Activated CD4-positive, alpha-beta T cell treated with anti-CD3 and anti-CD28 coated beads, Interleukin-2, amount 10 ng/mL, durations not matched to agents 7 days and 5 days (primary cell): ENCODE results near the gene LAMA1. TPM values are rescaled to one million over a fixed set of nuclear protein-coding genes. Genes with fewer than 3 reads are reported as not detected.

Experiments used
- CTCF ChIA-PET: fragments of 350-600 bp; sonication (Branson Sonifier 250); formaldehyde crosslinking; loops from one replicate; lab custom pipeline; 2021; ENCODE audit warnings: antibody characterized with exemption; lab: Charles Lee
- POLR2A ChIA-PET: fragments of 350-600 bp; sonication (Branson Sonifier 250); formaldehyde crosslinking; loops from one replicate; lab custom pipeline; 2021; ENCODE audit warnings: antibody characterized with exemption; lab: Charles Lee
- DNase-seq: peaks from one replicate; pipeline ENCODE4 v3.0.0-alpha.2; 2020
- H3K27ac Mint-ChIP-seq: one replicate; pipeline ENCODE4 v1.8.0; 2021; ENCODE audit warnings: mild to moderate bottlenecking, moderate library complexity, mixed read lengths
- H3K27me3 Mint-ChIP-seq: one replicate; pipeline ENCODE4 v1.8.0; 2021; ENCODE audit warnings: mixed read lengths
- H3K36me3 Mint-ChIP-seq: one replicate; pipeline ENCODE4 v1.8.0; 2021; ENCODE audit warnings: low read depth, mixed read lengths
- H3K4me1 Mint-ChIP-seq: one replicate; pipeline ENCODE4 v1.8.0; 2021; ENCODE audit warnings: mixed read lengths
- H3K4me3 Mint-ChIP-seq: one replicate; pipeline ENCODE4 v1.8.0; 2021; ENCODE audit warnings: mild to moderate bottlenecking, moderate library complexity, mixed read lengths
- H3K9me3 Mint-ChIP-seq: one replicate; pipeline ENCODE4 v1.8.0; 2021; ENCODE audit warnings: mixed read lengths
- total RNA-seq, 2 experiments: library from RNA; stranded (reverse); gene quantifications; one replicate each; pipeline ENCODE4 v1.2.3, GENCODE V29; 2021

LAMA1 gene
- total RNA-seq, 2 experiments from 2014 or later: not detected

DNA sequence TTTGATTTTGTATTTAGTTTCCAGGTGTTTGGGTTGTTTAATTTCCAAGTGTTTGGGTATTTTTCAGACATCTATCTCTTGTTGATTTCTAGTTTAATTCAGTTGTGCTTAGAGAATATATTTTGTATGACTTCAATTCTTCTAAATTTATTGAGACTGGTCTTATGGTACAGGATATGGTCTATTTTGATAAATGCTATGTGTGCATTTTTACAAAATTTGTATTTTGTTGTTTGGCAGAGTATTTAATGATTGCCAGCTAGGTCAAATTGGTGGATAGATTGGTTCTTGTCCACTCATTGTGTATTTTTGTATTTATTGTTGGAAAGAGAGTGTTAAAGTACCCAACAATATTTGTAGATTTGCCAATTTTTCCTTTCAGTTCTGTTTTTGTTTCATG, 23.7 kb upstream of the LAMA1 start:
- DNase-seq: no peak
- no peaks in the 10 kb centered on the region for H3K9me3 Mint-ChIP-seq
- H3K27ac Mint-ChIP-seq: no peak overlapping the region
- ChIA-PET CTCF (no interaction called here), POLR2A (no interaction called here)
- no peaks in the 10 kb centered on the region for H3K4me1 Mint-ChIP-seq
- no peaks in the 10 kb centered on the region for H3K36me3 Mint-ChIP-seq
- no peak overlapping the region for H3K4me3 Mint-ChIP-seq
- no peaks in the 10 kb centered on the region for H3K27me3 Mint-ChIP-seq

DNA sequence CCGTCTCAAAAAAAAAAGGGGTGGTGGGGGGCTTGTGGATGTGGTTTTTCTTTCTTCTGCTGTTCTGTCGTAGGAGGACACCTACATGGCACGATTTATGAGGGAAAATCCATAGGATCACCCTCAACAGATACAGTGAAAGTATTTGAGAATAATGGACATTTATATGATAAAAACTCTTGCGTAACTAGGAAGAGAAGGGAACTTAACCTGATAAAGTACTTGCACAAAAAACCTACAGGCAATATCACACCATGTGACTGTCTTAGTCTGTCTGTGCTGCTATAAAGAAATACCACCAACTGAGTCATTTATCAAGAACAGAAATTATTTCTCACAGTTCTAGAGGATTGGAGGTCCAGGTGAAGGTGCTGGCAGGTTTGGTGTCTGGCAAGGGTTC, 21.8 kb upstream of the LAMA1 start:
- ChIA-PET CTCF (no interaction called here), POLR2A (no interaction called here)

DNA sequence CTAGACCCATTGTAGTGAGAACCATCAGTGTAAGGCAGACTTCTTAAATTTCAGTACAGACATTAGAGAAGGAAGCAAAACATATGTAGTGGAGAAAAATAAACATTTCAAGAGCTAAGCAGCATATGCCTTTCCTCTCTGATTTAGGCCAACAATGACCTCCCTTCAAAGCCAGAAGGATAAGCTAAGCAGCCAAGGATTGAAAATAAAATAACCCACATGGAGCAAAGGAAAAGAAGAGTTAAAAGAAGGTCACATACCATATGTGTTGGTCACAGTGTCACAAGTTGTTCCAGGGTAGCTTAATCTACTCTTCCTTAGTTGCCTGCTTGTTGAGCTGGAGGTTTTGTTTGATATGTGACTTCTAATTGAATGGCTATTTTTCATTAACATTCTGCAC, 15.6 kb upstream of the LAMA1 start:
- DNase-seq: no peak
- CTCF ChIA-PET: interaction anchor here (0.8 kb wide), 1 partner anchor 465 kb away, joined by 3 read pairs; no protein-coding TSS in a partner anchor
- Mint-ChIP-seq H3K4me1 (no peaks in the 10 kb centered on the region), H3K9me3 (no peaks in the 10 kb centered on the region), H3K27ac (no peak overlapping the region), H3K36me3 (no peaks in the 10 kb centered on the region), H3K4me3 (no peak overlapping the region), H3K27me3 (no peaks in the 10 kb centered on the region)
- POLR2A ChIA-PET: no interaction called here

More for the DNA sequence above, 21.8 kb upstream of the LAMA1 start:
- no peaks in the 10 kb centered on the region for H3K36me3 Mint-ChIP-seq
- no peaks in the 10 kb centered on the region for H3K9me3 Mint-ChIP-seq
- H3K4me3 Mint-ChIP-seq: no peak overlapping the region
- DNase-seq: no peak
- no peak overlapping the region for H3K27ac Mint-ChIP-seq
- no peaks in the 10 kb centered on the region for H3K27me3 Mint-ChIP-seq
- no peaks in the 10 kb centered on the region for H3K4me1 Mint-ChIP-seq

DNA sequence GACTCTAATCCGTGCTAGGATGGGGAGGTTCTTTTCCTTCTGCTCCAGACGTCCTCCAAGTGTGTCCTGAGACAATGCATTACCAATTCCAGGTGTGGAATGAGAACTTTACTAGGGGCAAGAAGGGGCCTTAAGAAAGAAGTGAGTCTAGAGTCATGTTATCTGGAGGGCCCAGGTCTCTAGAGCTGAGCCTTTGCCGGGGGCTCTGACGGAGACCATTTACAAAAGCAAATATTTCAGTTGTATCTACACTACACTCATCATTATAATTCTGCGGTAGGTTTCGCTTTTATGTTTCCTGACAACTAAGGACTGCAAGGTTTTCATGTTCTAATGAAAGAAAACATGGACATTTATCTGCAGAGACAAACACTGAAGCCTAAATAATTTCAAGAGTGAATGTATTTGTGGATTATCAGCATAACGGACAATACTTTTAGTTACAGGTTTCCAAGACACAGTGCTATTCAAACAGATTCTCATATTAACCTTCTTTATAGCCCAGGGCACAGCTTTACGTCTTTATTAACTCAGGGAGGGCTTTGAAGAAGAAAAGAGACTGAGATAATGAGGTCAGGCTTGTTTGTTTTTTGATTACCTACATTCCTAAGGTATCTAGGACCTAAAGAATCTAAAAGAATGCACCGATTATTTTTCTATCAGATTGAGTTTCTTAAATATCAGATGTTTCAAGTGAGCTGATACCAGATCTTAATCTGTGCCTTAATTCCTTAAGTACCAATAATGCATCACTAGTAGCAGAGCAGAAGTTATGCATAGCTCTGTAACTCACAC, 15.0 kb upstream of the LAMA1 start:
- H3K27me3 Mint-ChIP-seq: no peaks in the 10 kb centered on the region
- no peak overlapping the region for H3K27ac Mint-ChIP-seq
- no peak overlapping the region for H3K4me3 Mint-ChIP-seq
- CTCF ChIA-PET: no interaction called here
- no peaks in the 10 kb centered on the region for H3K4me1 Mint-ChIP-seq
- DNase-seq: no peak
- H3K36me3 Mint-ChIP-seq: no peaks in the 10 kb centered on the region
- H3K9me3 Mint-ChIP-seq: no peaks in the 10 kb centered on the region
- POLR2A ChIA-PET: no interaction called here

DNA sequence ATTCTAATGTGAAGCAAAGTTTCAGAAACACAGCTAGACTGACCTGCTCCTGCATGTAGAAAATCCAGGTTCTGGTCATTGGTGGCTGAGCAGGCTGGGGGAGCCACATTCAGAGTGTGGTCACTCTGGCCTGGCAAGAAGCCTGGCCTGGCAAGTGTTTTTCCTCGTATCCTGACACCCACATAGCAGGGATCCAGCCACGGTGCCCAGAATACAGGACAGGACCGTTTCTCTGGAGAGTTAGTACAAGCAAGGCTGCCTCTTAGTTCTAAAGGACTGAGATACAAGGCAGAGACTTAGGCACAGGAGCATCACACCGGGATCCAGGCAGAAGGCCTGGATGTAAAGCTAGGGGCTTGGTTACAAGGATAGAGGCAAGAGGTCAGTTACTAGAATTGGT, 4.8 kb upstream of the LAMA1 start:
- Mint-ChIP-seq H3K27ac (no peak overlapping the region), H3K27me3 (peaks cover 11% of the 10 kb centered on the region), H3K4me1 (no peaks in the 10 kb centered on the region), H3K4me3 (no peak overlapping the region), H3K36me3 (no peaks in the 10 kb centered on the region), H3K9me3 (no peaks in the 10 kb centered on the region)
- no peak for DNase-seq
- POLR2A ChIA-PET: no interaction called here
- CTCF ChIA-PET: no interaction called here

DNA sequence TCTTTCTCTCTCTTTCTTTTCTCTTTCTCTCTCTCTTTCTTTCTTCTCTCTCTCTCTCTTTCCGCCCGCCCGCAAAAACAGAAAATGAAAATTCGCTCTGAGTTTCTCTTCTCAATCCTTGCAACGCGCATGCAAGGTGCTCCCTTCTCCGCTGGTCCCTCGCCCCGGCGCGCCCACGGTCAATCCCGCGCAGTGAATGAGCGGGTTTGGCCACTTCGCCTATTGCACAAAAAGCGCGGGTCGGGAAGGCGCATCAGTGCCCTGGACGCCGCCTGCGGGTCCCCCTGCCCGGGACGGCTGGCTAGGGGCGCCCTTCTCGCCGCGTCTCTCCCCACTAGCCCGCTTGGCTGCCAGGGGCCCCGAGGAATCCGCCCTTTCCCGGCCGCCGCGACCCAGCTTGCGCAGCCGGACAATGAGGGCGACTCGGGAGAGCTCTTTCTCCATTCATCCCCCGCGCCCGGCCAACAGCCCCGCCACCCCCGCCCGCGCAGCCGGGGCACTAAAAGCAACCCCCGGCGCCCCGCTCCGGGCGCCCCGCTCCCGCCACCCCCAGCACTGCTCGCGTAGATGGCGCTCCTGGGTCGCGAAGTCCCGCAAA, 706 bp downstream of the LAMA1 start:
- Mint-ChIP-seq H3K36me3 (peaks cover 2% of the 10 kb centered on the region), H3K4me3 (peak overlapping the region; percentile 57), H3K4me1 (peaks cover 6% of the 10 kb centered on the region), H3K9me3 (no peaks in the 10 kb centered on the region), H3K27ac (no peak overlapping the region), H3K27me3 (peaks cover 33% of the 10 kb centered on the region)
- no peak for DNase-seq
- CTCF ChIA-PET: no interaction called here
- POLR2A ChIA-PET: no interaction called here

DNA sequence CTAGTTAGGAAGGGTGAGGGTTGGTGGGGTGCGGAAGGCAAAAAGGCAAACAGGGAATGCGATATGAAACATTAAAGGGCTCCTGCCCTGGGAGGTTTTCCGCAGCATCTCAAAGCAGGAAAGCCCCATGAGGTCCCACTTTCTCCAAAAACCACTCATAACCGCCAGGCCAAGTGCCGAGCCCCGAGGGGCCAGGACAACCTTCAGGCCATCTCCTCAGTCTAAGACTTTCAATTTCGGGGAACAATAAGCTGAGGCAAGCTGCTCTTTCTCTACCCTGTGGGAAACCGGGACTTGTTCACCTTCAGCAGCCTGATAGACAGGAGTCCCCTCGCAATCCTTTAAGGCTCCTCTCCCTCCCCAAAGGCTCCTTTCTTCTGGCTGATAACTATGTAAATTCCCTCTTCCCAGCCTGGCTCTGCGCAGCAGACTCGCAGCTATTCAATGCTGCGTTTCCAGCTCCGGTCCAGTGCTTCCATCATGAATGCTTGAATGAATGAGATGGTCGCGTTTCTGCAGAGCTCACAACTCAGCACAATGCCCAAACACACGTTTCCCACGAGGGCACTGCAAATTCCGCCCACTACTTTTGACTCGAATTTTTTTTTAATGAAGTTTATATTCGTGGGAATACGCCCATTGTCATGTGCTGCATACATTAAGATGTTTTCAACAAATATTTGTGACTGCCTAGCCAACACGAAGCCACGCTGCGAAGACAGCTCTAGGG, 1.4 kb downstream of the LAMA1 start:
- H3K27me3 Mint-ChIP-seq: peaks cover 33% of the 10 kb centered on the region
- H3K9me3 Mint-ChIP-seq: no peaks in the 10 kb centered on the region
- POLR2A ChIA-PET: no interaction called here
- H3K4me1 Mint-ChIP-seq: peaks cover 6% of the 10 kb centered on the region
- H3K36me3 Mint-ChIP-seq: peaks cover 2% of the 10 kb centered on the region
- CTCF ChIA-PET: no interaction called here
- H3K4me3 Mint-ChIP-seq: peak overlapping the region; percentile 57
- H3K27ac Mint-ChIP-seq: no peak overlapping the region
- DNase-seq: no peak

DNA sequence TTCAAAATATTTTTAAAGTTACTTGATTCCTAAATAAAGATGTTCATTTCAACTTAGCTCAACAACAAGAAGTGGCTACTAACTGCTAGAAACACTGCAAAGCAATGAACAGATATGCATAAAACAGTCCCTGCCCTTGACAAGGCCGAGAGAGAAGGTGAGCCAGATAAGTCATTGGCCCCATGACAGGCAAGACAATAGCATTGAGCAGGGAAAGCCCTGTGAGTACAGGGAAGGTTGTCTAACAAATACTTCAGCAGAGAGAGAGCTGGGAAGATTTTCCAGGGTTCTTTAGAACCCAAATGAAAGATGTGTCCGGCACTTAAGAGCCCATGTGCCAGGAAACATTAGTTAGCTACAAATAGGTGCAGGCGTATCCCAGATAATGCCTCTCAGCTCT, 4.7 kb downstream of the LAMA1 start:
- Mint-ChIP-seq H3K36me3 (peaks cover 2% of the 10 kb centered on the region), H3K27me3 (peaks cover 22% of the 10 kb centered on the region), H3K27ac (no peak overlapping the region), H3K4me3 (no peak overlapping the region), H3K4me1 (peaks cover 6% of the 10 kb centered on the region), H3K9me3 (no peaks in the 10 kb centered on the region)
- no peak for DNase-seq
- POLR2A ChIA-PET: no interaction called here
- CTCF ChIA-PET: no interaction called here

DNA sequence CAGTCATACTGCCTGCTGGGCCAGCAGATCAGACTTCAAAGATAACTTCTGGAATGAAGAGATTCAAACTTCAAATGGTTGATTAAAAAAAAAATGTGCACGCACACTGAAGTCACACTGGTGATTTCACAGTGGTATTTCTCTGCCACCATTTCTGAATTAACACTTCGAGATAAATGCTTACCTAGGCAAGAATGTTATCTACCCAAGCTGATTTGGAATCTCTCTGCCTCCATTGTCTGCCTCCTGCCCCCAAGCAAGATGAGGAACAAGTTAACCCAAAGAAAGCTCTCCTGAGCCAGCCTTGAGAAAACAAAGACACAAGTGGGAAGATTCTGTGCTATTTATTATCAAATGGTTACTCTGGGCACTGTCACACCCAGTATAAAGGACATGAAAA, 6.5 kb downstream of the LAMA1 start:
- ChIA-PET CTCF (no interaction called here), POLR2A (no interaction called here)
- no peaks in the 10 kb centered on the region for H3K4me1 Mint-ChIP-seq
- no peaks in the 10 kb centered on the region for H3K9me3 Mint-ChIP-seq
- H3K36me3 Mint-ChIP-seq: no peaks in the 10 kb centered on the region
- no peak for DNase-seq
- peaks cover 15% of the 10 kb centered on the region for H3K27me3 Mint-ChIP-seq
- no peak overlapping the region for H3K27ac Mint-ChIP-seq
- no peak overlapping the region for H3K4me3 Mint-ChIP-seq

DNA sequence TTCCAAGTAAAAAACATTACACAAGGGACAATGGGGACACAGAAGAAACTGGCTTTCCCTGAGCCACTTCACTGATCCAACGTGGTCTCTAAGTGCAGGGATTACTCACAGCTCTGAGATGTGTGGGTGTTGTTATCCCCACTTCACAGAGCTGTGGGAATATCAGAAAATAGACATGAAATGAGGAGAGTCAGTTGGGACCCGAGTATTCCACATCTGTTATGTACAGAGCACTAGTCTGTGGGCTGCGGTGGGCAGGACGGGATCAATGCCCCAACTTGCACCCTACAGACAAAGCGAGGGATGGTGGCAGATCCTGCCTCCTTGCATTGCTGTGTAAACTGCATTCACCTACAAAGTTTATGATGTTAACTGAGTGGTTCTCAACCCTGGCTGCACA, 11.7 kb downstream of the LAMA1 start:
- H3K27ac Mint-ChIP-seq: no peak overlapping the region

DNA sequence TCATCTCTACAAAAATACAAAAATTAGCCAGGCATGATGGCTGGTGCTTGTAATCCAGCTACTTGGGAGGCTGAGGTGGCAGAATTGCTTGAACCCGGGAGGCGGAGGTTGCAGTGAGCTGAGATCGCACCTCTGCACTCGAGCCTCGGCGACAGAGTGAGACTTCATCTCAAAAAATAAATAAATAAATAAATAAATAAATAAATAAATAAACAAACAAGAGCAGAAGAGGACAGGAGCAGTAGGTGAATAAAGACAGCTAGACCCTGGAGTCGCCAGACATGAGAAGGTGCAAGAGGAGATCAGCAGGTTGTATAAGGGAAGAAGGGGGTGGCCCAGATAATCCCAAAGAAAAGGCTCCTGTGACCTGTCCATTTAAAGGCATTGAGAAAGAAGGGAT, 12.3 kb downstream of the LAMA1 start:
- Mint-ChIP-seq H3K4me1 (no peaks in the 10 kb centered on the region), H3K27me3 (no peaks in the 10 kb centered on the region), H3K4me3 (no peak overlapping the region), H3K27ac (no peak overlapping the region), H3K36me3 (no peaks in the 10 kb centered on the region), H3K9me3 (peaks cover 6% of the 10 kb centered on the region)
- ChIA-PET POLR2A (no interaction called here), CTCF (no interaction called here)
- DNase-seq: no peak

More for the DNA sequence above, 11.7 kb downstream of the LAMA1 start:
- H3K4me1 Mint-ChIP-seq: no peaks in the 10 kb centered on the region
- CTCF ChIA-PET: no interaction called here
- DNase-seq: no peak
- H3K9me3 Mint-ChIP-seq: peaks cover 6% of the 10 kb centered on the region
- no peaks in the 10 kb centered on the region for H3K36me3 Mint-ChIP-seq
- no peaks in the 10 kb centered on the region for H3K27me3 Mint-ChIP-seq
- H3K4me3 Mint-ChIP-seq: no peak overlapping the region
- POLR2A ChIA-PET: no interaction called here

DNA sequence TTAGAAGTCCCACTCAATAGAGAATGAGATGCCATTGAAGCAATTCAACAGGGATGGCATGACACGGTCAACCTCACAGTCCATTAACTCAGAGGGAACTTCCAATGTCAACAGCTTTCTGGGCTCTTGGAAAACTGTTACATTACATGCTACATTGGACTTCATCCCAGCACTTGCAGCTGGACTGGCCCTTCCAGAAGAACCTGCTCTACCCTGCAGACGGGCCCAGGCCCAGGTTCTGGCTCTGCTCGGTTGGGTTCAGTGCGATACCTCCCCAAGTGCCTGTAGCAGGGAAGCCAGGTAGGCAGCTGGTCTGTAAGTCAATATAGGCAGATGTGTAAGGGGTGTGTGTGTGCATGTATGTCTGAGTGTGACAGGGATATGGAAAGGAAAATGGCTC, 12.9 kb downstream of the LAMA1 start:
- Mint-ChIP-seq H3K27ac (no peak overlapping the region), H3K9me3 (peaks cover 6% of the 10 kb centered on the region), H3K36me3 (no peaks in the 10 kb centered on the region), H3K4me1 (no peaks in the 10 kb centered on the region), H3K27me3 (no peaks in the 10 kb centered on the region), H3K4me3 (no peak overlapping the region)
- DNase-seq: no peak
- ChIA-PET CTCF (no interaction called here), POLR2A (no interaction called here)

DNA sequence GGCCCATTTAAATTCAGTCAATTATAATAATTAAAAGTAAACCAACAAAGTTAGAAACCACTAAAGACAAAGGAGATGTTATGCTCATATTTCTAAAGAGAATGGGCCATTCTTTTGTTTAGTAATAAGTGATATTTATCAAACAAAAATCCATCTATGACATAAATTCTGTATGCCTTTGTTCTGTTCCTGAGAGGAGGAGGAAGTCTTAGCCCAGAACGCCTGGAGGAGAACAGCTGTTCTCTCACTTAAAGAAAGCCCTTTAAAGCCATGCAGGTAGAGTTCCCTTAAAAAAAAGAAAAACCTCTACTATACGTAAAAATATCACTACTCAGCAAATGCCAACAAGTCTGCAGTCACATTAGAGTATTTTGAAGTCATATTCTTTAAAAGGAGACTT, 15.5 kb downstream of the LAMA1 start:
- DNase-seq: no peak
- H3K4me1 Mint-ChIP-seq: no peaks in the 10 kb centered on the region
- no peak overlapping the region for H3K4me3 Mint-ChIP-seq
- H3K27ac Mint-ChIP-seq: no peak overlapping the region
- H3K27me3 Mint-ChIP-seq: no peaks in the 10 kb centered on the region
- CTCF ChIA-PET: interaction anchor here (0.7 kb wide), 1 partner anchor 490 kb away, joined by 4 read pairs; no protein-coding TSS in a partner anchor
- H3K36me3 Mint-ChIP-seq: no peaks in the 10 kb centered on the region
- POLR2A ChIA-PET: no interaction called here
- peaks cover 6% of the 10 kb centered on the region for H3K9me3 Mint-ChIP-seq
